ENCODE results near the gene GET3.

- no peak for TF ChIP-seq CTCF (IDR thresholded peaks at IDR 0.05; ENCODE audit: low read depth, low read length, poor library complexity, severe bottlenecking)
- no peak for TF ChIP-seq EZH2phosphoT487 (IDR thresholded peaks at IDR 0.05; ENCODE audit: borderline replicate concordance, low read length)
Observed at GRCh38 chr19:12696366-12697335, 40.6 kb upstream of the GET3 start, which contains the start of gene FBXW9.

All from DOHH2 (cell line).